ENCODE measurements around the gene CDH13.

- TF ChIP-seq POLR2A (IDR thresholded peaks at IDR 0.05) (no peak), CTCF (IDR thresholded peaks at IDR 0.05) (no peak)
Observed at GRCh38 chr16:83789642-83790401, 1163.1 kb downstream of the CDH13 start.

Data from Peyer's patch (tissue), 4 donors.